AG10803 (cell line): Measurements from ENCODE around the gene LSS.
A peak's percentile ranks its signal among the peaks of the same experiment; 100 is the strongest.

Experiments used
- DNase-seq: peaks from one replicate; pipeline ENCODE4 v3.0.0; 2010; ENCODE audit warnings: low read depth
- H3K4me3 ChIP-seq: 2 replicates; pipeline ENCODE4 v1.5.1; 2011; ENCODE audit warnings: mild to moderate bottlenecking, low read length, control low read depth
- CTCF ChIP-seq: conservative IDR thresholded peaks from 2 replicates; pipeline ENCODE4 v1.5.1; 2011; ENCODE audit warnings: mild to moderate bottlenecking, low read length, control low read depth, inconsistent platforms

Gene LSS

DNA sequence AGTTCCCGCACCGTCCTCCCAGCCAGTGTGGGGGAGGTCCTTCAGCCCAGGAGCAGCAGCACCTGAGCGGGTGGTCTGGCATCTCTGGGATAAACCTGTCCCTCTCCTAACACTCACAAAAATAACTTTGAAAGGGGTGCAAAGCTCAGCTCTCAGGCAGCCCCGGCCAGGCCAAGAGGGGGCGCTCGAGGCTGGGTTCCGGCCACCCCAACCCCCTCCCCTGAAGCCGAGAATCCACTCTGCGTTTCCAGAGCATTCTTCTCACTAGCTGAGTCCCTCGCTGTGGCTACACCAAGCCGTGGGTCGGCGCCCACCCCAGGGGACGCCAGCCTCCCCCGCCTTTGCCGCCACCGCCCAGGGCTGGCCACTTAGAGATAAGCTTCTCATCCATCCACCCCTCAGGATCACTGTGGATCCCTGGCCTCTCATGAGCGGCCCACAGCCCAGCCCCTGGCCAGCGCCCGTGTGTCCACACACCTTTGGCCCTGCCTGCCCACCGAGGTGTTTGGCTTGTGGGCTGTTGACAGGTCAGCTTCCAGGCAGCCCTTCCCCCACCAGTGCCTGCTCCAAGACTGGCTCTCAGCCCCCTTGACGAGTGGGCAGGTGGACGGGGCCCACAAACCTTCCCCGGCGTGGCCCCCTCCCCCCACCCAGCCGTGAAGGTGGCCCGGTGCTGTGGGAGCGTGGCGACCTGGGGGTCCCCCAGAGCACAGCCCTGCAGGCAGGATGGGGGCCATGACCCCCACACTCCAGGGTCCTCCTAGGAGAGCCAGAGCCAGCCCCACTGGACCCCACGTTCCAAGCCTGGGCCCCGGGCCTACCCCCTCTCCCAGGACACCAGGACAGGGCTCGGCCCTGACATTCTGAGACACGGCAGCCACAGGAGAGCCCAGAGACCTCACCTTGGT is 75.1 kb downstream of the LSS start:
- peak; percentile 31 for DNase-seq
- peak overlapping the region; percentile 9; the same call in 1 of the 2 replicates for H3K4me3 ChIP-seq
- peak; percentile 67 for TF ChIP-seq CTCF

- TF ChIP-seq CTCF: no peak
- no peak for DNase-seq
- peak overlapping the region; percentile 9; the same call in 1 of the 2 replicates for H3K4me3 ChIP-seq
These were observed 75.7 kb downstream of the LSS start for GRCh38 chr21:46152927-46153246.

DNA sequence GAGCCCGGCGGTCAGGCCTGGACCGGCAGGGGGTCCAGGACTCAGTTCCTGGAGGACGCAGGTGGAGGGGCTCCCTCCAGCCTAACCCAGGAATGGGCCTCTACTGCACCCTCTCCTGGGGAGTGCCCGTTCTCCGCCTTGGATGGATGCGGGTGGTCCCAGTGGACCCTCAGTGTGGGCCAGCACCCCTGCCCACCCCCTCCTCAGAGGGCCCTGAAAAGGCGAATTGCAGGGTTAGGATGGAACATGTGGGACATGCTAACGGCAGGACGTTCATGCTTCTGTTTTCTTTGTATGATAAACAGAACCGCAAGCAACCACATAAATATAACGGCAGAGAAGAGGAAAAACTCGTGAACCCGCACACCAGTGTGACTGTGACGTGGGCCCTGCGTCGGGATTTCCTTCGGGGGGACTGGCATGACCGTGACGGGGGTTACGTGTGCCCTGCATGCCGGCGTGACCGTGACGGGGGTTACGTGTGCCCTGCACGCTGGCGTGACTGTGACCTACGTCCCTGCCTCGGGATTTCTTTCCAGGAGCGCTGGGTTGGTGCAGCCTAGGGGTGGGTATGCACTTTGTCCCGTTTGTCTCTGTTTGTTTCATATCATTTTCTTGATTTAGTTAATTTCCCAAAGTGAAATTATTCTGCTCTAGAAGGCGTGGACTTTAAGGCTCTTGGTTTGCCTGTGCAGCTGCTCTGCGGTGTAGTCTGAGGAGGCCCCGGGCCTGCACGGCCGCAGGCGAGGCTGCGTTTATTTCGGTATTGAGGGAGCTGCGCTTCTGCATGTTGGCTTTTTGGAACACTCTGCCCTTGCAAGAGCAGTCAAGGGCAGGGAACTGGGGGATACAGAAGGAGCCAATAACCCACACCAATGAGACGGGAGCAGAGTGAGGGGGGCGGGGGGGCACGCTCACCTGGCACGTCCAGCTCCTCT is 76.3 kb downstream of the LSS start:
- TF ChIP-seq CTCF: no peak
- DNase-seq: no peak
- no peak overlapping the region for H3K4me3 ChIP-seq

- no peak for DNase-seq
- TF ChIP-seq CTCF: no peak
- H3K4me3 ChIP-seq: no peak overlapping the region
These were observed 77.1 kb downstream of the LSS start for GRCh38 chr21:46151261-46151988.

DNA sequence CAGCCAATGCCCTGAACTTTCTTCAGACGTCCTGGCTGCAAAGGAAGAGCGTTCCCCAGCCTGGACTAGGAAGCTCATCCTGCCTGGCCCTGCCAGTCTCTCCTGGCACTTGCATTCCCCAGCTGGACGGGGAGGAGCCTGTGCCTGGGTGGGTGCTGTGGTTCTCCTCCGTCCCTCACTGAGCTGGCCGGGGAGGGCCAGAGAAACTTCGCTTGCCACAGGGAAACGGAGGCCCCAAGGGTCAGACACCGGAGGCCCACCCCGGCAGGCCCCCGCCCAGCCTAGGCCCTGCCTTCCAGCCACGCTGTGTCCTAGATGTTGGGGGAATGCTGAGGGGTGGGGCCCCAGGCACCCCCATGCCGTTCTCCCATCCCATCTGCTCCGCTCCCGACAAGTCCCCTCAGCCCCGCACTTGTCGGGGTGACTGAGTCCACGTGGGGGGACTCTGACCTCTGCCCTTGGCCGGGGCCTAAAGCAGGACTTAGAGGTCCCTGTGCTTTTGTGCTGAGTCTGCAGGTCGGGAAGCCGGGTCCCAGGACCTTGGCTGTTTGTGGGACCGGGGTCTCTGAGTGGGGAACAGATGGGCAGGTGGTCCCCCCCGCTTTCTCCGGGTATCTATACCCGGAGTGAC is 78.0 kb downstream of the LSS start:
- no peak overlapping the region for H3K4me3 ChIP-seq
- DNase-seq: no peak
- TF ChIP-seq CTCF: no peak

- no peak overlapping the region for H3K4me3 ChIP-seq
- TF ChIP-seq CTCF: no peak
- no peak for DNase-seq
These were observed 78.5 kb downstream of the LSS start for GRCh38 chr21:46150073-46150472.
